DOHH2 (cell line): ENCODE measurements around the gene PTPRN2.

Source experiments
- H3F3A ChIP-seq: fragments of 200-600 bp; sonication (generic), shearing (Covaris generic); 2 replicates; pipeline ENCODE4 v1.6.0; 2016; ENCODE audit warnings: antibody characterized with exemption, mild to moderate bottlenecking; ENCODE audit not compliant: control insufficient read depth, insufficient read depth
- H3K27ac ChIP-seq: fragments of 200-600 bp; sonication (generic); 2 replicates; pipeline ENCODE4 v1.5.1; 2014; ENCODE audit warnings: low read depth, mild to moderate bottlenecking, low read length, moderate library complexity
- H3K27me3 ChIP-seq: fragments of 200-600 bp; sonication (generic); 2 replicates; pipeline ENCODE4 v1.6.1; 2014; ENCODE audit warnings: mild to moderate bottlenecking, low read length, mixed read lengths; ENCODE audit not compliant: control insufficient read depth
- H3K36me3 ChIP-seq: fragments of 200-600 bp; sonication (generic); 2 replicates; pipeline ENCODE4 v1.6.1; 2014; ENCODE audit warnings: mild to moderate bottlenecking, low read length, moderate library complexity, mixed read lengths; ENCODE audit not compliant: control insufficient read depth
- H3K4me1 ChIP-seq: fragments of 200-600 bp; sonication (generic); 2 replicates; pipeline ENCODE4 v1.6.1; 2014; ENCODE audit warnings: mild to moderate bottlenecking, low read length, mixed read lengths; ENCODE audit not compliant: control insufficient read depth
- H3K4me2 ChIP-seq: fragments of 200-600 bp; sonication (generic); 2 replicates; pipeline ENCODE4 v1.6.0; 2014; ENCODE audit warnings: mild to moderate bottlenecking, low read length, moderate library complexity
- H3K4me3 ChIP-seq: fragments of 200-600 bp; sonication (generic); 2 replicates; pipeline ENCODE4 v1.5.1; 2014; ENCODE audit warnings: mild to moderate bottlenecking, low read length, mixed read lengths
- H3K79me2 ChIP-seq: fragments of 200-600 bp; sonication (generic); 2 replicates; pipeline ENCODE4 v1.6.1; 2014; ENCODE audit warnings: mild to moderate bottlenecking, low read length, mixed read lengths; ENCODE audit not compliant: control insufficient read depth
- H3K9me2 ChIP-seq: fragments of 200-600 bp; sonication (generic); replicated peaks from 2 replicates; pipeline ENCODE4 v1.6.1; 2014; ENCODE audit warnings: mild to moderate bottlenecking, low read length, mixed read lengths; ENCODE audit not compliant: control insufficient read depth
- H3K9me3 ChIP-seq: fragments of 200-600 bp; sonication (generic); 2 replicates; pipeline ENCODE4 v1.6.1; 2014; ENCODE audit warnings: antibody characterized with exemption, low read length, mixed read lengths; ENCODE audit not compliant: control insufficient read depth, insufficient read depth
- H4K20me1 ChIP-seq: fragments of 200-600 bp; sonication (generic); 2 replicates; pipeline ENCODE4 v1.6.0; 2014; ENCODE audit warnings: low read depth, mild to moderate bottlenecking, antibody characterized with exemption, low read length, moderate library complexity; ENCODE audit not compliant: control insufficient read depth, insufficient read depth
- CTCF ChIP-seq: fragments of 200-600 bp; sonication (generic); IDR thresholded peaks from one replicate; pipeline ENCODE4 v1.5.1; 2014; ENCODE audit warnings: antibody characterized with exemption, mild to moderate bottlenecking, low read depth, low read length; ENCODE audit not compliant: poor library complexity, severe bottlenecking
- EZH2phosphoT487 ChIP-seq: fragments of 200-600 bp; sonication (generic); IDR thresholded peaks from 2 replicates; pipeline ENCODE4 v1.6.1; 2017; ENCODE audit warnings: borderline replicate concordance, mild to moderate bottlenecking, antibody characterized with exemption, low read length, moderate library complexity, mixed read lengths

Gene PTPRN2

DNA sequence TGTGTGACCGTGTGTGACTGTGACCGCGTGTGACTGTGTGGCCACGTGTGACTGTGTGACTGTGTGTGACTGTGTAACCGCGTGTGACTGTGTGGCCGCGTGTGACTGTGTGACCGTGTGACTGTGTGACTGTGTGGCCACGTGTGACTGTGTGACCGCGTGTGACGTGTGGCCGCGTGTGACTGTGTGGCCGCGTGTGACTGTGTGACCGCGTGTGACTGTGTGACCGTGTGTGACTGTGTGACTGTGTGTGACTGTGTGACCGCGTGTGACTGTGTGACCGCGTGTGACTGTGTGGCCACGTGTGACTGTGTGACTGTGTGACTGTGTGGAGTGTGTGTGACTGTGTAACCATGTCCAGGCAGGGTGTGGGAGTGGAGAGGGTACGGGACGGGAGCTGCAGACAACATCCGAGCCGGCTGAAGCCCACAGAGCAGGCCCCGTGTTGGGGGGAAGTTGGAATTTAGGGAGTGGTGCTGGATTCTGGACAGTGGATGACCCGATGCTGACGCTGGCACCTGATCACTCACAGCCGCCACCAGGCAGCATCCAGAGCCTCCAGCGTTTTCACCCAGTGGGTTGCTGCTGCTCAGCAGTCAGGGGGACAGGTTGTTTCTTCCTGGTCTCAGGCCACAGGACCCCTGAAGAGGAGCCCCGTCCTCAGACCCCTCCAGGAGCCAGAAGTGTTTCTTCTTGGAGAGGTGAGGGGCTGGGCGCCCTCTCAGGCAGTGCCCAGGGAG, 747.3 kb downstream of the PTPRN2 start:
- Histone ChIP-seq H3K4me2 (no peak overlapping the region), H4K20me1 (no peaks in the 10 kb centered on the region), H3F3A (peaks cover 7% of the 10 kb centered on the region), H3K27me3 (no peaks in the 10 kb centered on the region), H3K9me3 (peaks cover 67% of the 10 kb centered on the region), H3K27ac (no peak overlapping the region), H3K9me2 (no peaks in the 10 kb centered on the region), H3K36me3 (no peaks in the 10 kb centered on the region), H3K79me2 (no peaks in the 10 kb centered on the region), H3K4me1 (no peaks in the 10 kb centered on the region), H3K4me3 (no peak overlapping the region)
- no peak for TF ChIP-seq CTCF
- no peak for TF ChIP-seq EZH2phosphoT487

DNA sequence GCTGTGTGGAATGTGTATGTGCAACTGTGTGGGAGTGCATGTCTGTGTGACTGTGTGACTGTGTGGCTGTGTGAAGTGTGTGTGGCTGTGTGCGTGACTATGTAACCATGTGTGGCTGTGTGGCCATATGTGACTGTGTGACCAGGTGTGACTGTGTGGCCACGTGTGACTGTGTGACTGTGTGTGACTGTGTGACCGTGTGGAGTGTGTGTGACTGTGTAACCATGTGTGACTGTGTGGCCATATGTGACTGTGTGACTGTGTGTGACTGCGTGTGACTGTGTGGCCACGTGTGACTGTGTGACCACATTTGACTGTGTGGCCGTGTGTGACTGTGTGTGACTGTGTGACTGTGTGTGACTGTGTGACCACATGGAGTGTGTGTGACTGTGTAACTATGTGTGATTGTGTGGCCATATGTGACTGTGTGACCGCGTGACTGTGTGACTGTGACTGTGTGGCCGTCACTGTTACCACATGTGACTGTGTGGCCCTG, 747.9 kb downstream of the PTPRN2 start:
- no peak overlapping the region for H3K4me3 ChIP-seq
- peaks cover 7% of the 10 kb centered on the region for H3F3A ChIP-seq
- no peaks in the 10 kb centered on the region for H3K9me2 ChIP-seq
- H3K27ac ChIP-seq = no peak overlapping the region
- H3K4me1 ChIP-seq = no peaks in the 10 kb centered on the region
- H3K27me3 ChIP-seq = no peaks in the 10 kb centered on the region
- TF ChIP-seq CTCF (no peak), EZH2phosphoT487 (no peak)
- no peaks in the 10 kb centered on the region for H4K20me1 ChIP-seq
- H3K36me3 ChIP-seq = no peaks in the 10 kb centered on the region
- H3K9me3 ChIP-seq = peaks cover 61% of the 10 kb centered on the region
- H3K79me2 ChIP-seq = no peaks in the 10 kb centered on the region
- H3K4me2 ChIP-seq = no peak overlapping the region

DNA sequence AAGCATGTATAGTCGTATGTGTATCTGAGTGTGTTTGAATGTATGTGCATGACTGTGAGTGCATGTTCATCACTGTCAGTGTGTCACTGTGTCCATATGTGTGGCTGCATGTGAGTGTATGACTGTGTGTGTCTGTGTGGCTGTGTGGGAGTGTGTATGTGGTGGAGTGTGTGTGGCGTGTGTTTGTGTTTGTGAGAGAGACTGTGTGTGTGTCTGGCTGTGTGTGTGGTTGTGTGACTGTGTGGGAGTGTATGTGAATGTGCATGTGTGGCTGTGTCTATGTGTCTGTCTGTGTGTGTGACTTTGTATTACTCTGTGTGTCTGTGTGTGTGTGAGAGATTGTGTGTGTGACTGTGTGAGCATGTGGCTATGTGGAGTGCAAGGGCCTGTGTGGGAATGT, 748.4 kb downstream of the PTPRN2 start:
- no peak overlapping the region for H3K4me3 ChIP-seq
- H3K36me3 ChIP-seq = no peaks in the 10 kb centered on the region
- H3F3A ChIP-seq = peaks cover 7% of the 10 kb centered on the region
- no peaks in the 10 kb centered on the region for H4K20me1 ChIP-seq
- H3K4me1 ChIP-seq = no peaks in the 10 kb centered on the region
- TF ChIP-seq EZH2phosphoT487 (no peak), CTCF (no peak)
- H3K79me2 ChIP-seq = no peaks in the 10 kb centered on the region
- no peak overlapping the region for H3K27ac ChIP-seq
- no peaks in the 10 kb centered on the region for H3K27me3 ChIP-seq
- H3K4me2 ChIP-seq = no peak overlapping the region
- no peaks in the 10 kb centered on the region for H3K9me2 ChIP-seq
- H3K9me3 ChIP-seq = peaks cover 57% of the 10 kb centered on the region
